Putamen (tissue), 1 donor: Measurements from ENCODE around the gene AKT3.
"Not testable (repeated sequence)": the region's sequence is repeated elsewhere in the genome, so short reads cannot be mapped to it uniquely, and the experiment has no call there.

Experiments used
- DNase-seq: peaks from one replicate; pipeline ENCODE4 v3.0.0-alpha.2; 2016; ENCODE audit warnings: low spot score

AKT3 gene

DNA sequence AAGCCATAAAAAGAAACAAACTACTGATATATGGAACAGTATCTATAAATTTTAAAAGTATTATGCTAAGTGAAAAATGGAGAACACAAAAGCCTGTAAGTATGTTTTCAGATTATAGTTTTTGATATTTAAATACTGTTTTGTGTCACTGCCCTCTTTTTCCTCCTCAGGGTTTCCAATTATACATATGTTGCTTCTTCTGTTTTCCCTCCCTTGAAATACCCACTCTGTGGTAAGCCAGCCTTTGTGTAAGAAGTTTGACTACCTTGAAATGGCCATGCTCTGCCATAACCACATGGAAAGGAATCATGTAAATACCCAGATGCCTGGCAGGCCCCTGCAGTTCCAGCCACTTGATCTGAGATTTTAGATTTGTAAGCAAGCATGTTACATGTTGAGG, 248.3 kb downstream of the AKT3 start:
- no peak for DNase-seq

DNA sequence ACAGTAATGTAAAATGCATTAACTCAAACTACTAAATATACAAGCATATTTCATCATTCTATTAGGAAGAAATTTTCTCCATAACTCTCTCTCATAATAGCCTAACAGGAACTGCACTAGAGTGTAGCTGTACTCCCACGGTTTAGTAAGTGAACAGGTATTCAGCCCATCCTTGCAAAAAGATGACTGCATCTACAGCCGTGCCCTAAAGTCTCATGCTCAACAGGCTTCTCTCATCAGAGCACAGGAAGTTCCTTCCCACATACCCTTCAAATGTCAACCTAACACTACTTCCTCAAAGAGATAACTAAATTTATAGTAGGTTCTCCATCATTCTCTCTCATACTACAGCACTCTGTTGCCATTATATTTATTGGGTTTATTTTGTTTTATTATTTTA, 251.6 kb downstream of the AKT3 start:
- DNase-seq = peak; percentile 81

DNA sequence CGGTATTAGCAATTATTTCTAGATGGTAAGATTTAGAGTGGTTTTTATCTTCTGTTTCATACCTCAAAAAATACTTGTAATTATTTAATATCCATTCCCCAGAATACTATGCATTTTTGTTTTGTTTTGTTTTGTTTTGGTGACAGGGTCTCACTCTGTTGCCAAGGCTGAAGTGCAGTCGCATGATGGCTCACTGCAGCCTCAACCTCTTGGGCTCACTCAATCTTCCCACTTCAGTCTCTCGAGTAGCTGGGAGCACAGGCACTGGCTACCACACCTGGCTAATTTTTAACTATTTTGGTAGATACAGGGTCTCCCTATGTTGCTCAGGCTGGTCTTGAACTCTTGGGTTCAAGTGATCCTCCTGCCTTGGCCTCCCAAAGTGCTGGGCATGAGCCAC, 252.7 kb downstream of the AKT3 start:
- DNase-seq = no peak

GRCh38 chr1:243596431-243597062, 253.5 kb downstream of the AKT3 start:
- DNase-seq = no peak

DNA sequence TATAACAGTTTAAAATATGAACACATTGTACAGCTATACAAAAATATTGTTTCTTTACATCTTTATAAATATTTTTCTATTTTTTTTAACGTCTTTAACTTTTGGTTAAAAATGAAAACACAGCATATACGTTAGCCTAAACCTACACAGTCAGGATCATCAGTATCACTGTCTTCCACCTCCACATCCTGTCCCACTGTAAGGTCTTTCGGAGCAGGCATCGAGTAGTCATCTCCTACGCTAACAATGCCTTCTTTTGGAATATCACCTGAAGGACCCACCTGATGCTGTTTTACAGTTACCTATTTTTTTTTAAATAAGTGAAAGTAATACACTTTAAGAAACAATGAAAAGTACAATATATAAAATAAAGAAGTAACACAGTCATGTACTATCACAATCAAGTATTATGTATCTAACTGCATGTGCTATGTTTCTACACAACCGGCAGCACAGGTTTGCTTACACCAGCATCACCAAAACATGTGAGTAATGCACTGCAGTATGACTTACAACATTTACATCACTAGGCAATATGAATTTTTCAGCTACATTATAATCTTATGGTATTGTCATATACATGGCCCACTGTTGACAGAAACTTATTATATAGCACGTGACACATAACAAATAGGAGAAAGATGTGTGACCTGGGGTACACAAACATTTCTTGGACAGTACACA, 254.4 kb downstream of the AKT3 start:
- no peak for DNase-seq

GRCh38 chr1:243594455-243594854, 255.6 kb downstream of the AKT3 start:
- no peak for DNase-seq

DNA sequence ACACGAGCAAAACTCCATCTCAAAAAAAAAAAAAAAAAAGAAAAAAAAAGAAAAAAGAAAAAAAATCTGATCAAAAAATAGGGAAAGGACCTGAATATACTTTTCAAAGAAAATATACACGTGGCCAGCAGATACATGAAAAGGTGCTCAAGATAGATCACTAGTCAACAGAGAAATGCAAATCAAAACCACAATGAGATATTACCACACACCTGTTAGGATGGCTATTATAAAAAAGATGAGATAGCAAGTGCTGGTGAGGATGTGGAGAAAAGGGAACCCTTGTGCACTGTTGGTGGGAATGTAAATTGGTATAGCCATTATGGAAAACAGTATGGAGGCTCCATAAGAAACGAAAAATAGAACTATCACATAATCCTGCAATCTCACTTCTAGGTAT, 260.8 kb downstream of the AKT3 start:
- DNase-seq = not testable (repeated sequence)

- no peak for DNase-seq
Observed at GRCh38 chr1:243587823-243588560, 262.1 kb downstream of the AKT3 start.

DNA sequence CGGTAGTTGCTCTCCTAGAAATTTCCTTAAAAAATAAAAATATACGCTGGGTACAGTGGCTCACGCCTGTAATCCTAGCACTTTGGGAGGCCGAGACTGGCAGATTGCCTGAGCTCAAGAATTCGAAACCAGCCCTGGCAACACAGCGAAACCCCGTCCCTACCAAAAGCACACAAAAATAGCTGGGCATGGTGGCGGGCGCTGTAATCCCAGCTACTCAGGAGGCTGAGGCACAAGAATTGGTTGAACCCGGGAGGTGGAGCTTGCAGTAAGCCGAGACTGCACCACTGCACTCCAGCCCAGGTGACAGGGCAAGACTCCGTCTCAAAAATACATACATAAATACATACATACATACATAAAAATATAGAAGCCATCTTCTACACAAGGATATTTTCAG, 262.8 kb downstream of the AKT3 start:
- DNase-seq = no peak

DNA sequence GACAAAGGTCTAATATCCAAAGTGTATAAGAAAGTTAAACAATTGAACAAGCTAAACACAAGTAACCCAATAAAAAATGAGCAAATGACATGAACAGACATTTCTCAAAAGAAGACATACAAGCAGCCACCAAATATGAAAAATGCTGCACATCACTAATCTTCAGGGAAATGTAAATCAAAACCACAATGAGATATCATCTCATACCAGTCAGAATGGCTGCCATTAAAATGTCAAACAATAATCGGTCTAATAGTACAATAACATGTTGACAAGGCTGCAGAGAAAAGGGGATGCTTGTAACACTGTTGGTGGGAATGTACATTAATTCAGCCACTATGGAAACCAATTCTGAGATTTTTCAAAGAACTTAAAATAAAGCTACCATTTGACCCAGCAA, 264.1 kb downstream of the AKT3 start:
- no peak for DNase-seq

- DNase-seq = no peak
Observed at GRCh38 chr1:243582326-243582725, 267.7 kb downstream of the AKT3 start.

DNA sequence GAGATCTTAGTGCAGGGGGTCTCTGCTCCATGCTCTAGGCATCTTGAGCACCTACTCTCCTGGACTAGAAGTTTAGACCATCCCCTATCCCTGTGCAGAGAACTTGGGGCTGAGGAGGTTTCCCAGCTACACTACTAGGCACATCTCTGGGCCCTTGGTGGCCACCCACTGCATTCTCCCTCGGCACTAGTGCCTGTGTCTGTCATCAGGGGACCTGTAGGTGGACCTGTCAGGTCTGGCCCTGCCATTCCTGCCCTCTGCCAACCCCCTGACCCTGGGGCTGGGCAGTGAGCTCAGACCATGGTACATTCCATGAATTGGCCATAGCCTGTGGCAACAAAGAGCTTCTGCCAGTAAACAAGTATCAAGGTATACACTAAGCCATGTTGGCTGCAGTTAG, 269.1 kb downstream of the AKT3 start:
- DNase-seq = no peak

- DNase-seq = no peak
Observed at GRCh38 chr1:243580072-243580471, 270.0 kb downstream of the AKT3 start.

DNA sequence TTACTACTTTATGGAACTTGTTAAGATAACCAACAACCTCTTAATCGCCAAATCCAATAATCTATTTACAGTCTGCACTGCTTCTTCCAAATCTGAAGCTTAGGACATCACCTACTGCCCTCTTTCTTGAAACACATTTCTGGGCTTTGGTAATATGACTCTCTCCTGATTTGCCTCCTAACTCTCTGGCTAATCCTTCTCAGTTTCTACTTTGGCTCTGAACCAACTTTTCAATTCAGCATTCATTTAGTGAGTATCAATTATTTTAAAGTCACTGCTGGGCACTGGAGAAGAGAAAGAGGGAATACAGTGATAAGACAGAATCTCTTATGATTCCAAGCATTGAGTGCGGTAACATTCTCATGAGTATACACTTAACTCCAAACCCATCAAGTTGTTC, 275.0 kb downstream of the AKT3 start:
- no peak for DNase-seq

- DNase-seq = no peak
Observed at GRCh38 chr1:243572940-243573339, 277.1 kb downstream of the AKT3 start.

DNA sequence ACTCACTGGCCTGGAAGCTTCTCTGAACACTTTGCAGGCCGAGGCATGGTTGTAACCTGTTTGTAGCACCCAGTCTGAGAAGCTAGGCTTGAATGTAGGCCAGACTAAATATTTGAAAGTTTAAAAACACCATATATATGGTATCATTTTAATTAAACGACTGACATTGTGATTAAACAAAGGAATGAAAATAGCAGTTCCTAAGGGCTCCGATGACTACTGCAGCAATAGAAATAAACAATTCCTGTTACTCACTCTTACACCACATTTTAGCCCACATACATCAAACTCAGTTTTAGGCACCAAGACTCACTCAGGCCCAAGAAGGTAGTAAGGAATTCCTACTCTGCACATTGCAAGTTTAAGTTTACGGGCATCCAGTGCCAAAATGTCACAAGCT, 281.2 kb downstream of the AKT3 start:
- no peak for DNase-seq

- DNase-seq = no peak
Observed at GRCh38 chr1:243564814-243565213, 285.2 kb downstream of the AKT3 start.

GRCh38 chr1:243563732-243564131, 286.3 kb downstream of the AKT3 start:
- DNase-seq = no peak

DNA sequence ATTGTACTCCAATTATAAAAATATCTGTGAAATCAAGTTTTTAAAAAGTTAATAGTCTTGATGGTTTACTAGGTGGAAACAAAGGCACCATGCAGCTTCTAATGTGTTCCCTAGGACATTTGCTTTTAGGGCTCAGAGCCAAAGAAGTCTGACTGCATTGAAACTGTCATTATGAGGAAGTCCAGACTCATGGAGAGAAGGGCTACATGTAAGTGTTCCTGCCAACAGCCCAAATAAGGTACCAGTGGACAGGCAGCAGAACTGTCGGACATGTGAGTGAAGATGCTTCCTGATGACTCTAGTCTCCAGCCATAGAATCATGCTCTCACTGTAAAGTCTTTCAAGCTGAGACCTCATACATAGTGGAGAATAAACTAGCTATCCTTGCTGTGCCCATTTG, 287.6 kb downstream of the AKT3 start:
- DNase-seq = no peak

GRCh38 chr1:243561588-243562319, 288.3 kb downstream of the AKT3 start:
- DNase-seq = no peak

GRCh38 chr1:243559575-243560162, 290.4 kb downstream of the AKT3 start:
- DNase-seq = no peak

DNA sequence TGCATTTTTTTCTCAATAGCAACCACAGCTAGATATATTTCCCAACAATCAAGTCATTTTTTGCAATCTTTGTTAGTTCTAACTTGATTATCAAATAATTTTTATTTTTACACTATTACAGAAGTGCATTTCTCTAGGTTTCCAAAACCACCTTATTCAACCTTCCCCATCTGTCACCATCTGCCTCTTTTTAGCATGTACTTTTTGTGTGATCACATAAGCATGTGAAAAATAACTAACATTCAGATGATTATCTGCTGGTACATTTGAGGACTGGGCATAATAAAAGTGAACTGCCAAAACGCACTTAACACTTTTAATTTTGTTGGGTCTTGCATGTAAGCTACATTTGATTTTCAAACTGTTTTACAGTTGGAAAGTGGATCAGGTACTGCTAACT, 291.5 kb downstream of the AKT3 start:
- DNase-seq = no peak
